ENCODE results near the gene TXNRD2.

TXNRD2 gene

GRCh38 chr22:19877626-19878339 lies 63.8 kb downstream of the TXNRD2 start:
- no peaks in the 10 kb centered on the region for H3K9me3 ChIP-seq (replicated peaks; ENCODE audit: insufficient read depth, low read length)
- no peak overlapping the region for H3K9ac ChIP-seq (ENCODE audit: low read length)
- no peak overlapping the region for H3K4me3 ChIP-seq (ENCODE audit: low read length)
- no peaks in the 10 kb centered on the region for H3F3A ChIP-seq (ENCODE audit: insufficient read depth, low read length)
- no peaks in the 10 kb centered on the region for H3K36me3 ChIP-seq (replicated peaks; ENCODE audit: insufficient read depth, low read length)
- H3K4me1 ChIP-seq (ENCODE audit: low read length): no peaks in the 10 kb centered on the region
- TF ChIP-seq EZH2 (optimal IDR thresholded peaks at IDR 0.05; ENCODE audit: low read depth, low read length): no peak
- no peak for TF ChIP-seq CTCF (IDR thresholded peaks at IDR 0.05; ENCODE audit: low read length)
- no peak for TF ChIP-seq EZH2phosphoT487 (IDR thresholded peaks at IDR 0.05; ENCODE audit: low read length)
- no peaks in the 10 kb centered on the region for H3K27me3 ChIP-seq (replicated peaks; ENCODE audit: insufficient read depth, low read length)
- H4K20me1 ChIP-seq (ENCODE audit: insufficient read depth, low read length): no peaks in the 10 kb centered on the region
- no peaks in the 10 kb centered on the region for H3K9me2 ChIP-seq (replicated peaks; ENCODE audit: insufficient read depth, low read length)
- no peak overlapping the region for H3K27ac ChIP-seq (ENCODE audit: low read length)
- H3K79me2 ChIP-seq (ENCODE audit: low read length): no peaks in the 10 kb centered on the region
- no peak for DNase-seq
- no peak overlapping the region for H3K4me2 ChIP-seq (ENCODE audit: low read depth, low read length)
- no peak overlapping the region for H2AFZ ChIP-seq (ENCODE audit: low read length)

- H3K4me2 ChIP-seq (ENCODE audit: low read depth, low read length): no peak overlapping the region
- H3K79me2 ChIP-seq (ENCODE audit: low read length): no peaks in the 10 kb centered on the region
- no peaks in the 10 kb centered on the region for H3K9me3 ChIP-seq (replicated peaks; ENCODE audit: insufficient read depth, low read length)
- no peak for TF ChIP-seq CTCF (IDR thresholded peaks at IDR 0.05; ENCODE audit: low read length)
- no peak for TF ChIP-seq EZH2phosphoT487 (IDR thresholded peaks at IDR 0.05; ENCODE audit: low read length)
- no peak for TF ChIP-seq EZH2 (optimal IDR thresholded peaks at IDR 0.05; ENCODE audit: low read depth, low read length)
- H2AFZ ChIP-seq (ENCODE audit: low read length): no peak overlapping the region
- no peak overlapping the region for H3K27ac ChIP-seq (ENCODE audit: low read length)
- no peaks in the 10 kb centered on the region for H3K27me3 ChIP-seq (replicated peaks; ENCODE audit: insufficient read depth, low read length)
- no peaks in the 10 kb centered on the region for H3K4me1 ChIP-seq (ENCODE audit: low read length)
- H4K20me1 ChIP-seq (ENCODE audit: insufficient read depth, low read length): no peaks in the 10 kb centered on the region
- no peak for DNase-seq
- no peak overlapping the region for H3K4me3 ChIP-seq (ENCODE audit: low read length)
- no peaks in the 10 kb centered on the region for H3K36me3 ChIP-seq (replicated peaks; ENCODE audit: insufficient read depth, low read length)
- H3F3A ChIP-seq (ENCODE audit: insufficient read depth, low read length): no peaks in the 10 kb centered on the region
- no peaks in the 10 kb centered on the region for H3K9me2 ChIP-seq (replicated peaks; ENCODE audit: insufficient read depth, low read length)
- no peak overlapping the region for H3K9ac ChIP-seq (ENCODE audit: low read length)
Measured at GRCh38 chr22:19876941-19877625, 64.5 kb downstream of the TXNRD2 start.

- Histone ChIP-seq H3K9me3 (replicated peaks; ENCODE audit: insufficient read depth, low read length) (no peaks in the 10 kb centered on the region), H3K4me3 (ENCODE audit: low read length) (no peak overlapping the region), H3K36me3 (replicated peaks; ENCODE audit: insufficient read depth, low read length) (no peaks in the 10 kb centered on the region), H3K4me2 (ENCODE audit: low read depth, low read length) (no peak overlapping the region), H2AFZ (ENCODE audit: low read length) (no peak overlapping the region), H3K9ac (ENCODE audit: low read length) (no peak overlapping the region), H3K27me3 (replicated peaks; ENCODE audit: insufficient read depth, low read length) (no peaks in the 10 kb centered on the region), H3K27ac (ENCODE audit: low read length) (no peak overlapping the region), H4K20me1 (ENCODE audit: insufficient read depth, low read length) (no peaks in the 10 kb centered on the region), H3K4me1 (ENCODE audit: low read length) (no peaks in the 10 kb centered on the region), H3K79me2 (ENCODE audit: low read length) (no peaks in the 10 kb centered on the region), H3K9me2 (replicated peaks; ENCODE audit: insufficient read depth, low read length) (no peaks in the 10 kb centered on the region), H3F3A (ENCODE audit: insufficient read depth, low read length) (no peaks in the 10 kb centered on the region)
- DNase-seq: no peak
- no peak for TF ChIP-seq CTCF (IDR thresholded peaks at IDR 0.05; ENCODE audit: low read length)
- TF ChIP-seq EZH2phosphoT487 (IDR thresholded peaks at IDR 0.05; ENCODE audit: low read length): no peak
- no peak for TF ChIP-seq EZH2 (optimal IDR thresholded peaks at IDR 0.05; ENCODE audit: low read depth, low read length)
Measured at GRCh38 chr22:19876314-19876940, 65.2 kb downstream of the TXNRD2 start.

Data from MM.1S (cell line).